GM18498 (cell line): Measurements from ENCODE around the gene DCAF6.

Source experiments
- ATAC-seq: cut with Tn5 transposase; IDR thresholded peaks from one replicate; pipeline ENCODE4 v1.9.1; 2021; ENCODE audit warnings: mild to moderate bottlenecking, moderate library complexity; ENCODE audit not compliant: unreplicated experiment

DCAF6 gene

GRCh38 chr1:168098534-168099320 is 162.2 kb downstream of the DCAF6 start:
- ATAC-seq: no peak

GRCh38 chr1:168099337-168099801 is 162.9 kb downstream of the DCAF6 start:
- no peak for ATAC-seq

GRCh38 chr1:168100315-168101002 is 164.0 kb downstream of the DCAF6 start:
- ATAC-seq: no peak

DNA sequence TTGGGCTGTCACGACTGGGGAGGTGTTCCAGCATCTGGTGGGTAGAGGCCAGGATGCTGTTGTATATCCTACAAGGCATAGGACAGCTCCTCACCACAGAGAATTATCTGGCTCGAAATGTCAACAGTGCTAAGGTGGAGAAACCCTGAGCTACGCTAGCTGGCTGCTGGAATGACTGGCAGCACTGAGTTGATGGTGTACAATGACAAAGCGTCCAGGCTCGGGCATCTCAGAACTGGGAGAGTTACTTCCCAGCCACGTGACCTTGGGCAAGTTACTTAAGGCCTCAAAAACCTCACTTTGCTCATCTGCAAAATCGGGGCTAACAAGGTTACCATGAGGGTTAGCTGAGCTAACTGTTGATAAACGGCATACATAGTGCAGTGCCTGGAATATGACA is 164.9 kb downstream of the DCAF6 start:
- ATAC-seq: no peak

DNA sequence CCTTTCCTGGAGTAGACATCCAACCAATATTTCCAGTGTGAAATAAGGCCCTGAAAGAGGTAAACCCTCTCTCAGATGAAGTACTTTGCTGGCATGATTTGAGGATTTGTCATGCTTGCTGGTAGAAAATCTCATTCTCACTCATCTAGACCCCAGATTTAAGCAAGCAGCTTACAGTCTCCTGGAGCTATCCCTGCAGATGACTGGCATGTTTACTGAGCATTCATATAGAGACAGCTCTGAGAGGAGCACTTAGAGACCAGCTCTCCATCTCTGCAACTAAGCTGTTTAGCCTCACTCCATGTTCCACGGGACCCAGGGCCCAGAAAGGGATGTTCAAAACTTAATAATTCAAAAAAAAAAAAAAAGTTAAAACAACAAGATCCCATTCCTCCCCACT is 166.0 kb downstream of the DCAF6 start:
- no peak for ATAC-seq

GRCh38 chr1:168104535-168104934 is 168.1 kb downstream of the DCAF6 start:
- no peak for ATAC-seq

GRCh38 chr1:168105846-168106245 is 169.4 kb downstream of the DCAF6 start:
- ATAC-seq: no peak

GRCh38 chr1:168106274-168106673 is 169.8 kb downstream of the DCAF6 start:
- ATAC-seq: no peak

GRCh38 chr1:168110896-168111545 is 174.5 kb downstream of the DCAF6 start:
- ATAC-seq: no peak

DNA sequence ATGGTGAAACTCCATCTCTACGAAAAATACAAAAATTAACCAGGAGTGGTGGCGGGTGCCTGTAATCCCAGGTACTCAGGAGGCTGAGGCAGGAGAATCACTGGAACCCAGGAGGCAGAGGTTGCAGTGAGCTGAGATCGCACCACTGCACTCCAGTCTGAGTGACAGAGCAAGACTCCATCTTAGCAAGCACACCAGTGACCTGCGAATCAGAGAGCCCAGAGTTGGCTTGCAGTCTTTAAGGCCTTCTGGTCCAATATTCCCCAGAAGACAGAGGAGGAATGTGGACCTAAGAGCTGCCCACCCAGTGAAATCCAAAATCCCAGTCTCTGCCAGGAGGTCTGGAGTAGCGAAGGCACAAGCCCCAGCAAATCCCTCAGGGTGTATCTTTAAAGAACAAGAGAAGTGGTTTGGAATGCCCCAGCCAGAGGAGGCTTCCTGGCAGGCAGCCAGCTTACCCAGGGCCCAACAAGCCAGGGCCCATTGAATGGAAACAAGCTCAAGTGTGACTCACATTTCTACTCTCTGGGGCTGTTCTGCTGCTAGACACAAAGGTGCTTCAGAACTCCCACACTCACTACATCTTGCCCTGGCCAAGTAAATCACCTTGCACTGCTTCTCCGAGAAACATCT is 176.3 kb downstream of the DCAF6 start:
- no peak for ATAC-seq

GRCh38 chr1:168114845-168115244 is 178.4 kb downstream of the DCAF6 start:
- ATAC-seq: no peak

GRCh38 chr1:168116327-168116799 is 179.9 kb downstream of the DCAF6 start:
- no peak for ATAC-seq

DNA sequence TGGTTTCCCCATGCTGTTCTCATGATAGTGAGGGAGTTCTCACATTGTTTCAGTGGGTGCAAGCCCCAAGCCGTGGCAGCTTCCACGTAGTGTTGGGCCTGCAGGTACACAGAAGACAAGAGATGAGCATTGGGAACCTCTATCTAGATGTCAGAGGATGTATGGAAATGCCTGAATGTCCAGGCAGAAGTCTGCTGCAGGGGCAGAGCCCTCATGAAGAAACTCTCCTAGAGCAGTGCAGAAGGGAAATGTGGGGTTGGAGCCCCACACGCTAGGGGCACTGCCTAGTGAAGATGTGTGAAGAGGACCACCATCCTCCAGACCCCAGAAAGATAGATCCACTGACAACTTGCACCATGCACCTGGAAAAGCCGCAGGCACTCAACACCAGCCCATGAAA is 183.3 kb downstream of the DCAF6 start:
- ATAC-seq: no peak

GRCh38 chr1:168121401-168122011 is 185.0 kb downstream of the DCAF6 start:
- ATAC-seq: no peak

GRCh38 chr1:168125051-168125450 is 188.6 kb downstream of the DCAF6 start:
- ATAC-seq: no peak
